Lower lobe of right lung (tissue), 2 donors: Measurements from ENCODE around the gene RIMS4. TPM values are rescaled to one million over a fixed set of nuclear protein-coding genes. Genes with fewer than 3 reads are reported as not detected.

Experiments
- ATAC-seq, 2 donors: fragments of 200-7000 bp; cut with Tn5 transposase; one replicate each; pipeline ENCODE4 v1.9.1; 2020 to 2022; ENCODE audit warnings: mild to moderate bottlenecking in 2 of 2, moderate library complexity in 2 of 2
- DNase-seq: peaks from one replicate; pipeline ENCODE4 v3.0.0-alpha.2; 2020
- H3K27ac ChIP-seq: fragments of 200-600 bp; one replicate; pipeline ENCODE4 v1.8.0; 2022
- H3K27me3 ChIP-seq: fragments of 200-600 bp; one replicate; pipeline ENCODE4 v1.8.0; 2022; ENCODE audit warnings: low read depth
- H3K36me3 ChIP-seq: fragments of 200-600 bp; one replicate; pipeline ENCODE4 v1.8.0; 2022; ENCODE audit warnings: mild to moderate bottlenecking
- H3K4me1 ChIP-seq: fragments of 200-600 bp; one replicate; pipeline ENCODE4 v1.8.0; 2022
- H3K4me3 ChIP-seq: fragments of 200-600 bp; one replicate; pipeline ENCODE4 v1.8.0; 2022; ENCODE audit warnings: mild to moderate bottlenecking
- H3K9me3 ChIP-seq: fragments of 200-600 bp; one replicate; pipeline ENCODE4 v1.8.0; 2022
- intact Hi-C: fragments of 100-400 bp; cut with DNase I; formaldehyde crosslinking; loops from one replicate; pipeline ENCODE4 v1.11.0; 2022
- total RNA-seq: library from RNA; stranded (reverse); fragmentation: NEBNext Ultra II Directional; extraction: Animal tissue kit (Norgen Biotek cat#: 25700); gene quantifications from one replicate; pipeline ENCODE4 v1.2.1, GENCODE V29; 2021
- TF ChIP-seq, protein P1 (sequence below): fragments of 200-600 bp; IDR thresholded peaks from one replicate; pipeline ENCODE4 v1.8.0; 2022; ENCODE audit warnings: antibody characterized with exemption, mild to moderate bottlenecking
- donor health status: DM: no; HTN: yes; CAD: no; lungs with severe emphysema.

The RIMS4 gene
- total RNA-seq, 1 donor from 2014 or later: 3.5 TPM

DNA sequence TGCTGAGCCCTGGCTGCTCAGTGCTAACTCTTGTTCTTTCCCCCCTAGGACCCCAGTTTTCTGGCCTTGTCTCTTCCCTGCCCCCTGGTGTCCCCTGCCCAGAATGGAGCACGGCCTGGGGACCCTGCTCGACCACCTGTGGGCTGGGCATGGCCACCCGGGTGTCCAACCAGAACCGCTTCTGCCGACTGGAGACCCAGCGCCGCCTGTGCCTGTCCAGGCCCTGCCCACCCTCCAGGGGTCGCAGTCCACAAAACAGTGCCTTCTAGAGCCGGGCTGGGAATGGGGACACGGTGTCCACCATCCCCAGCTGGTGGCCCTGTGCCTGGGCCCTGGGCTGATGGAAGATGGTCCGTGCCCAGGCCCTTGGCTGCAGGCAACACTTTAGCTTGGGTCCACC lies 83.3 kb downstream of the RIMS4 start:
- no peaks in the 10 kb centered on the region for H3K9me3 ChIP-seq
- H3K27me3 ChIP-seq: no peaks in the 10 kb centered on the region
- H3K36me3 ChIP-seq: peaks cover 4% of the 10 kb centered on the region
- no peak overlapping the region for H3K4me3 ChIP-seq
- intact Hi-C loops: no loop called here
- ATAC-seq: no peak
- TF ChIP-seq, protein P1, sequence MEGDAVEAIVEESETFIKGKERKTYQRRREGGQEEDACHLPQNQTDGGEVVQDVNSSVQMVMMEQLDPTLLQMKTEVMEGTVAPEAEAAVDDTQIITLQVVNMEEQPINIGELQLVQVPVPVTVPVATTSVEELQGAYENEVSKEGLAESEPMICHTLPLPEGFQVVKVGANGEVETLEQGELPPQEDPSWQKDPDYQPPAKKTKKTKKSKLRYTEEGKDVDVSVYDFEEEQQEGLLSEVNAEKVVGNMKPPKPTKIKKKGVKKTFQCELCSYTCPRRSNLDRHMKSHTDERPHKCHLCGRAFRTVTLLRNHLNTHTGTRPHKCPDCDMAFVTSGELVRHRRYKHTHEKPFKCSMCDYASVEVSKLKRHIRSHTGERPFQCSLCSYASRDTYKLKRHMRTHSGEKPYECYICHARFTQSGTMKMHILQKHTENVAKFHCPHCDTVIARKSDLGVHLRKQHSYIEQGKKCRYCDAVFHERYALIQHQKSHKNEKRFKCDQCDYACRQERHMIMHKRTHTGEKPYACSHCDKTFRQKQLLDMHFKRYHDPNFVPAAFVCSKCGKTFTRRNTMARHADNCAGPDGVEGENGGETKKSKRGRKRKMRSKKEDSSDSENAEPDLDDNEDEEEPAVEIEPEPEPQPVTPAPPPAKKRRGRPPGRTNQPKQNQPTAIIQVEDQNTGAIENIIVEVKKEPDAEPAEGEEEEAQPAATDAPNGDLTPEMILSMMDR: no peak
- H3K4me1 ChIP-seq: peaks cover 7% of the 10 kb centered on the region
- DNase-seq: no peak
- H3K27ac ChIP-seq: no peak overlapping the region

DNA sequence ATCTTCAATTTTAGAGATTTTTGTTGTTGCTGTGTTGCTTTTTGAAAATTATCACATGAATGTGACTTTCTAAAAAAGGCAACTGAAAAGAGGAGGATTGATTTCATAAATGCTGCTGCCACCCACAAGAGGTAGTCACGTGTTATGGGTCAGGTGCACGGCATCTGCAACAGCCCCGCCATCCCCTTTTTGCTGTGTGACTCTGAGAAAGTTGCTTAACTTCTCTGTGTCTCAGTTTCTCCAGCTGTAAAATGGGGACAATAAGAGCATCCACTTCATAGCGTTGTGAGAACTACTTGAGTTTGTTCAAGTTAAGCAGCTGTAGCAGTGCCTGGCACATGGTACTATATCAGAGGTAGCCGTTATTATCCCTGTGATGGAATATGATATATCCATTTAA lies 84.5 kb downstream of the RIMS4 start:
- no peak for ATAC-seq
- TF ChIP-seq, protein P1: no peak
- peaks cover 15% of the 10 kb centered on the region for H3K4me1 ChIP-seq
- H3K36me3 ChIP-seq: peaks cover 4% of the 10 kb centered on the region
- no peak overlapping the region for H3K27ac ChIP-seq
- no peak for DNase-seq
- no peak overlapping the region for H3K4me3 ChIP-seq
- no peaks in the 10 kb centered on the region for H3K9me3 ChIP-seq
- intact Hi-C loops: no loop called here
- H3K27me3 ChIP-seq: no peaks in the 10 kb centered on the region

DNA sequence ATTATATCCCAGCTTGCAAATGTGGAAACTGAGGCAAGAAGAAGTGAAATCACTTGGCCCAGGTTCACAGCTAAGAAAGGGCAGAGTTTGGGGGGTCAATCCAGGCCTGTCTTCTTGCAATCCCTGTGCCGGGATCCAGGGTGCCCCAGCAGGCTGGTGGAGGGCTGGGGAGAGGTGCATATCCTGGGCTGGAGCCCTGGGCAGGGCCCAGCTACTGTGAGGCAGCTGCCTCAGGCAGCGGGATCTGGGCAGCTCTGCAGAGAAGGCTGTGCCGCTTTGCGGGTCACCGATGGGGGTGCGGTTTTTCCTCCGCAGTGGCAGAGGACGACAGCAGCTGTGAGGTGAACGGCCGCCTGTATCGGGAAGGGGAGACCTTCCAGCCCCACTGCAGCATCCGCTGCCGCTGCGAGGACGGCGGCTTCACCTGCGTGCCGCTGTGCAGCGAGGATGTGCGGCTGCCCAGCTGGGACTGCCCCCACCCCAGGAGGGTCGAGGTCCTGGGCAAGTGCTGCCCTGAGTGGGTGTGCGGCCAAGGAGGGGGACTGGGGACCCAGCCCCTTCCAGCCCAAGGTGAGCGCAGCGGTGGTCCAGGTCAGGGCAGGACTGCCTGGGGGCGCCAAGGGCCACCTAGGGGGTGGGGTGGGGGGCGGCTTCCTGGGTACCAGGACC lies 85.8 kb downstream of the RIMS4 start:
- H3K27ac ChIP-seq: no peak overlapping the region
- DNase-seq (peak; percentile 22), ATAC-seq (no peak)
- peaks cover 21% of the 10 kb centered on the region for H3K4me1 ChIP-seq
- H3K36me3 ChIP-seq: peaks cover 4% of the 10 kb centered on the region
- H3K9me3 ChIP-seq: no peaks in the 10 kb centered on the region
- H3K4me3 ChIP-seq: no peak overlapping the region
- TF ChIP-seq, protein P1: no peak
- H3K27me3 ChIP-seq: no peaks in the 10 kb centered on the region
- intact Hi-C loops: no loop called here

DNA sequence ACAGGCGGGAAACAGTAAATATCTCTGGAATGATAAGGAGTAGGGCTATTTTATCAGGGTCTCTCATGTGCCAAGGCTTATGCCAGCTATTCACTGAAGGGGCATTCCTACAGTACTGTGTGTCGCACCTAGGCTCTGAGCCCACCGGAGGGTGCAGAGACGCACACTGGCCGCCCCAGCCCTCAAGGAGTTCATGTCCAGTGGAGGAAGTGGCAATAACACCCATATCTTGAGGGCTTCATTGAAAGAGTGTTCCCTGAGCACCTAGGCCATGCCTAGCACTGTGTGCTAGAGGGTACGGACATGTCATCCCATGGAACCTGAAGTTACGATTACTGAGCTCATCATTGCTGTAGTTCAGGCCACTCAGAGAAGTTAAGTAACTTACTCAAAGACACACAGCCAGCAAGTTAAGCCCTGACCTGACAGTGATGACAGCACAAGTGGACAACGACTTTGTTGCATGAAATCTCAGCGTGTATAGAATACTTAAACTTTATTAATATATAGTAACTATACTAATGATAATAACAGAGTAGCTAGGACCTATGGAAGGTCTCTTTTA lies 86.5 kb downstream of the RIMS4 start:
- H3K27ac ChIP-seq: no peak overlapping the region
- no peaks in the 10 kb centered on the region for H3K27me3 ChIP-seq
- TF ChIP-seq, protein P1: no peak
- DNase-seq (peak; percentile 21), ATAC-seq (no peak)
- intact Hi-C loops: no loop called here
- peaks cover 4% of the 10 kb centered on the region for H3K36me3 ChIP-seq
- H3K4me3 ChIP-seq: no peak overlapping the region
- H3K4me1 ChIP-seq: peaks cover 15% of the 10 kb centered on the region
- no peaks in the 10 kb centered on the region for H3K9me3 ChIP-seq

DNA sequence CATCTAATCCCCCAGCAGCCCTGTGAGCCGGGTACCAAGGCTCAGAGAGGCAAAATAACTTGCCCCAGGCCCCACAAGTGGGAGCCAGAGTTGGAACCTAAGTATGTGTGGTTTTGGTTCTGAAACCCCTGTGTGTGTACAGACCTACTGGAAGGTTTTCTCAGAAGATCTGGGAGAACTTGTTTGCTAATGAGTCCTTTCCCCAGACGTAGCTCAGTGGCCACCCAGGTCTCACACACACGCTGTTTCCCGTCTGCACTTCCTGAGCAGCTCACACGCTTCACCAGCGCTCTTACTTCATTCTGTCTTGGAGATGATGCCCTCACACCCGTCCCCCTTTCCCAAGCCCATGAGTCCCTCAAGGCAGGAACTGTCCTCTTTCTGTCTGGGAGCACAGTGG lies 87.0 kb downstream of the RIMS4 start:
- DNase-seq (peak; percentile 12), ATAC-seq (no peak)
- intact Hi-C loops: no loop called here
- Histone ChIP-seq H3K9me3 (no peaks in the 10 kb centered on the region), H3K27ac (no peak overlapping the region), H3K4me1 (peaks cover 15% of the 10 kb centered on the region), H3K36me3 (peaks cover 4% of the 10 kb centered on the region), H3K4me3 (no peak overlapping the region), H3K27me3 (no peaks in the 10 kb centered on the region)
- TF ChIP-seq, protein P1: no peak
